ENCODE data around the gene ZGRF1.
"Not testable (repeated sequence)": the region's sequence is repeated elsewhere in the genome, so short reads cannot be mapped to it uniquely, and the experiment has no call there.

The ZGRF1 gene

GRCh38 chr4:112633477-112634235, 3.1 kb downstream of the ZGRF1 start:
- DNase-seq = no peak

- no peak for DNase-seq
Observed at GRCh38 chr4:112626228-112626627, 10.5 kb downstream of the ZGRF1 start.

- no peak for DNase-seq
Observed at GRCh38 chr4:112616984-112617383, 19.7 kb downstream of the ZGRF1 start.

- DNase-seq = not testable (repeated sequence)
Observed at GRCh38 chr4:112612814-112613213, 23.9 kb downstream of the ZGRF1 start.

GRCh38 chr4:112604589-112604988, 32.1 kb downstream of the ZGRF1 start:
- DNase-seq = no peak

GRCh38 chr4:112594993-112595392, 41.7 kb downstream of the ZGRF1 start:
- DNase-seq = no peak

- no peak for DNase-seq
Observed at GRCh38 chr4:112593438-112594133, 43.1 kb downstream of the ZGRF1 start.

GRCh38 chr4:112592717-112593116, 44.0 kb downstream of the ZGRF1 start:
- no peak for DNase-seq

- no peak for DNase-seq
Observed at GRCh38 chr4:112591593-112591992, 45.1 kb downstream of the ZGRF1 start.

GRCh38 chr4:112589206-112589605, 47.5 kb downstream of the ZGRF1 start:
- DNase-seq = no peak

GRCh38 chr4:112585977-112586736, 50.6 kb downstream of the ZGRF1 start:
- DNase-seq = no peak

- no peak for DNase-seq
Observed at GRCh38 chr4:112567536-112567935, 69.2 kb downstream of the ZGRF1 start.

GRCh38 chr4:112564706-112565270, 71.9 kb downstream of the ZGRF1 start:
- DNase-seq = no peak

- DNase-seq = no peak
Observed at GRCh38 chr4:112563431-112564200, 73.1 kb downstream of the ZGRF1 start.

GRCh38 chr4:112562254-112562879, 74.3 kb downstream of the ZGRF1 start:
- no peak for DNase-seq

GRCh38 chr4:112560084-112560483, 76.6 kb downstream of the ZGRF1 start:
- no peak for DNase-seq

GRCh38 chr4:112559053-112559452, 77.7 kb downstream of the ZGRF1 start:
- no peak for DNase-seq

GRCh38 chr4:112557676-112558411, 78.9 kb downstream of the ZGRF1 start:
- DNase-seq = no peak

- DNase-seq = not testable (repeated sequence)
Observed at GRCh38 chr4:112554271-112554670, 82.4 kb downstream of the ZGRF1 start.

GRCh38 chr4:112552668-112553067, 84.0 kb downstream of the ZGRF1 start:
- DNase-seq = no peak

- no peak for DNase-seq
Observed at GRCh38 chr4:112550728-112551127, 86.0 kb downstream of the ZGRF1 start.
